HUES64 (cell line): ENCODE data around the gene GPX6. TPM values are rescaled to one million over a fixed set of nuclear protein-coding genes. Genes with fewer than 3 reads are reported as not detected.
"Not testable (repeated sequence)": the region's sequence is repeated elsewhere in the genome, so short reads cannot be mapped to it uniquely, and the experiment has no call there.

Source experiments
- H3K27ac ChIP-seq: 2 replicates; pipeline ENCODE4 v1.7.0; 2013; ENCODE audit warnings: low read depth, low read length, inconsistent platforms
- H3K27me3 ChIP-seq: 2 replicates; pipeline ENCODE4 v1.6.1; 2013; ENCODE audit warnings: mild to moderate bottlenecking, low read length; ENCODE audit not compliant: insufficient read depth
- H3K36me3 ChIP-seq: 2 replicates; pipeline ENCODE4 v1.6.1; 2013; ENCODE audit warnings: mild to moderate bottlenecking, low read length; ENCODE audit not compliant: insufficient read depth
- H3K4me1 ChIP-seq: 2 replicates; pipeline ENCODE4 v1.6.1; 2013; ENCODE audit warnings: mild to moderate bottlenecking, low read length, moderate library complexity; ENCODE audit not compliant: insufficient read depth
- H3K4me3 ChIP-seq: 2 replicates; pipeline ENCODE4 v1.5.1; 2013; ENCODE audit warnings: mild to moderate bottlenecking, low read length, moderate library complexity
- H3K9ac ChIP-seq: 2 replicates; pipeline ENCODE4 v1.6.1; 2013; ENCODE audit warnings: mild to moderate bottlenecking, low read depth, low read length
- H3K9me3 ChIP-seq: 2 replicates; pipeline ENCODE4 v1.6.1; 2013; ENCODE audit warnings: low read depth, low read length; ENCODE audit not compliant: insufficient read depth
- WGBS: fragments of 150-250, 120-280 bp; methylation state at CpG from one replicate; pipeline ENCODE4 v1.1.7; 2013; ENCODE audit warnings: missing lambda C conversion rate; 5-methylcytosine and 5-hydroxymethylcytosine counted together
- polyA plus RNA-seq, 2 experiments: library from polyadenylated mRNA; stranded (reverse); fragments of 50-300 nt; gene quantifications; one replicate each; pipeline ENCODE4 v1.2.3, GENCODE V29; 2013

GPX6 gene, protein sequence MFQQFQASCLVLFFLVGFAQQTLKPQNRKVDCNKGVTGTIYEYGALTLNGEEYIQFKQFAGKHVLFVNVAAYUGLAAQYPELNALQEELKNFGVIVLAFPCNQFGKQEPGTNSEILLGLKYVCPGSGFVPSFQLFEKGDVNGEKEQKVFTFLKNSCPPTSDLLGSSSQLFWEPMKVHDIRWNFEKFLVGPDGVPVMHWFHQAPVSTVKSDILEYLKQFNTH
- polyA plus RNA-seq (2013, experiment 1 of 2), result not detected
- not detected for polyA plus RNA-seq (2013, experiment 2 of 2)

DNA sequence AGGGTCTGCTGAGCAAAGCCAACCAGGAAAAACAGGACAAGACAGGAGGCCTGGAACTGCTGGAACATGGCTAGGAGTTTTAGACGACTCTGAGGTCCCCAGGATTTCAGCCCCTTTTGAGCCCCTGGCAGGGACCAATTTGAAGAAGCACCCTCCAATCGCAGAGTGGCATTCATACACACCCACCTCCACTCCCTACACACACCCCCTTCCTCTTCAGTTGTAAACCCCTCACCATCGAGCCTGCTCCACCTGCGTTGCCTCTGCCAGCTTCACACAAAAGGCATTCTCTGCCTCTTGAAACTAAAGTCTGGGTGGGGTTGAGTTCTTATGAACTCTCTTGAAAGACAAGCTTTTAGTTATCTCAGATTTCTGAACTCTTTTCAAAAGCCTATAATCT lies at the start of gene GPX6:
GPX6 (minus strand) TSS at position 118 of the 400 bp plus-strand sequence; CDS start at position 68, 50 bp downstream.
- 83% methylated on average over 4 of the region's 4 CpGs for WGBS
- peaks cover 3% of the 10 kb centered on the region; the same call in 1 of the 2 replicates for H3K27me3 ChIP-seq
- H3K36me3 ChIP-seq, result no peaks in the 10 kb centered on the region

DNA sequence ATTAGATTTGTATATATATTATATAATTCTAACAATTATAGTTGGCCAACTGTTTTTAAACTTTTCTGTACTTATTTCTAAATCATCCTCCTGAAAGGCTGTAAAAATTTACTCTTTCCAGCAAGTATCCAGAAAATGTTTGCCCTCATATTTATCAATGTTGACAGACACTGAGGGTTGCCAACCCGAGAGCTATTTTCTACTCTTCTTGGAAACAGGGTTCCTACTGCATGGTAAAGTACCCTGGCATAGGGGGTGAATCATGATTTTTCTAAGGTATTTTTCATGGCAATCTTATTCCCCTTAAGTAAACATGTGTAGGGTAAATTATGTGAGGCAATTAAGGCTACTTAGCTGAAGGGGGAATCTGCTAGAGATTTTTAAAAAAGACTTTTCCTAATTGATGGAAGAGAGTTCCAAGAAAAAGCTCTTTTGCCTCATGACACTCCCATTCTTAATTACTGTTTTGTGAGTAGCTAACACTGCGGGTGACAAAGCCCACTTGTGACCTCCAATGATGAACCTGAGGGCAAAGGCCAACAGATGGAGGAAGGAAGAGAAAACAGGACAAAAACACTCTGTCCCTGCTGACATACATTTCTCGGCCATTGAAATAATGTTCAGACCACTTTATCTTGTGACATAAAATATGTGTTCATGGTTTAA lies 48.0 kb upstream of the GPX6 start:
- H3K9me3 ChIP-seq, result no peaks in the 10 kb centered on the region
- no peak overlapping the region for H3K9ac ChIP-seq
- 79% methylated on average over 3 of the region's 3 CpGs for WGBS
- H3K27me3 ChIP-seq, result peaks cover 6% of the 10 kb centered on the region; the same call in 1 of the 2 replicates
- no peaks in the 10 kb centered on the region for H3K4me1 ChIP-seq
- no peak overlapping the region for H3K27ac ChIP-seq
- H3K4me3 ChIP-seq, result no peak overlapping the region
- H3K36me3 ChIP-seq, result no peaks in the 10 kb centered on the region

More for the DNA sequence above, at the start of gene GPX6:
- no peaks in the 10 kb centered on the region for H3K4me1 ChIP-seq
- no peaks in the 10 kb centered on the region for H3K9me3 ChIP-seq
- H3K27ac ChIP-seq, result no peak within 1 kb of the TSS
- no peak within 1 kb of the TSS for H3K4me3 ChIP-seq
- no peak within 1 kb of the TSS for H3K9ac ChIP-seq

DNA sequence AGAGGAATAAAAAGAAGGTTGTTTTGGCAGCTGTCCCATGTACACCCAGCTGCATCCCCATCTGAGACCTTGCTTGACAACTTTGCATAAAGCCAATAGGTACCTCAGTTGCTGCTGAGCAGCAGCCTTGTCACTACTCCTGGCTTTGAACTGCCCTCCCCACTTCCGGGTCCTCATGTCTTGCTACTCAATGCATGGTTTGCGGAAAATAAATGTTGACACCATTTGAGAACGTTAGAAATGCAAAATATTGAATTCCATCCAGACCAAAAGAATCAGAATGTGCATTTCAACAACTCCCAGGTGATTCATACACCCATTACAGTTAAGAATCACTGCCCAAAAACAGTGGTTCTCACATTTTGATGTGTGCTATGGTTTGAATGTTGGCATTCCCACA lies 43.0 kb upstream of the GPX6 start:
- 78% methylated on average over 3 of the region's 3 CpGs for WGBS
- no peak overlapping the region for H3K4me3 ChIP-seq

GRCh38 chr6:28555136-28555535 lies 39.5 kb upstream of the GPX6 start:
- Histone ChIP-seq H3K36me3 (no peaks in the 10 kb centered on the region), H3K27me3 (0 out of 2 replicates have a peak, but pooled peaks cover 6% of the 10 kb centered on the region), H3K4me3 (no peak overlapping the region), H3K4me1 (peaks cover 9% of the 10 kb centered on the region; the same call in 1 of the 2 replicates), H3K27ac (no peak overlapping the region), H3K9me3 (no peaks in the 10 kb centered on the region), H3K9ac (no peak overlapping the region)
- 74% methylated on average over 2 of the region's 2 CpGs for WGBS

More for the DNA sequence above, 43.0 kb upstream of the GPX6 start:
- no peak overlapping the region for H3K9ac ChIP-seq
- H3K27ac ChIP-seq, result no peak overlapping the region
- H3K9me3 ChIP-seq, result no peaks in the 10 kb centered on the region
- no peaks in the 10 kb centered on the region for H3K36me3 ChIP-seq
- H3K27me3 ChIP-seq, result peaks cover 8% of the 10 kb centered on the region; the same call in 1 of the 2 replicates
- H3K4me1 ChIP-seq, result peaks cover 9% of the 10 kb centered on the region; the same call in 1 of the 2 replicates

GRCh38 chr6:28553986-28554881 lies 38.6 kb upstream of the GPX6 start:
- H3K4me3 ChIP-seq, result peak overlapping the region; percentile 34
- H3K36me3 ChIP-seq, result no peaks in the 10 kb centered on the region
- 0 out of 2 replicates have a peak, but pooled peaks cover 6% of the 10 kb centered on the region for H3K27me3 ChIP-seq
- no peak overlapping the region; the same call in 1 of the 2 replicates for H3K9ac ChIP-seq
- no peak overlapping the region for H3K27ac ChIP-seq
- H3K4me1 ChIP-seq, result peaks cover 9% of the 10 kb centered on the region; the same call in 1 of the 2 replicates
- WGBS, result 78% methylated on average over 25 of the region's 25 CpGs
- no peaks in the 10 kb centered on the region for H3K9me3 ChIP-seq

- WGBS, result 82% methylated on average over 8 of the region's 8 CpGs
- no peak overlapping the region for H3K27ac ChIP-seq
- H3K4me1 ChIP-seq, result peaks cover 9% of the 10 kb centered on the region; the same call in 1 of the 2 replicates
- peak overlapping the region; percentile 34 for H3K4me3 ChIP-seq
- H3K36me3 ChIP-seq, result no peaks in the 10 kb centered on the region
- no peak overlapping the region for H3K9ac ChIP-seq
- 0 out of 2 replicates have a peak, but pooled peaks cover 6% of the 10 kb centered on the region for H3K27me3 ChIP-seq
- H3K9me3 ChIP-seq, result no peaks in the 10 kb centered on the region
These were observed 37.9 kb upstream of the GPX6 start for GRCh38 chr6:28553384-28553985.

DNA sequence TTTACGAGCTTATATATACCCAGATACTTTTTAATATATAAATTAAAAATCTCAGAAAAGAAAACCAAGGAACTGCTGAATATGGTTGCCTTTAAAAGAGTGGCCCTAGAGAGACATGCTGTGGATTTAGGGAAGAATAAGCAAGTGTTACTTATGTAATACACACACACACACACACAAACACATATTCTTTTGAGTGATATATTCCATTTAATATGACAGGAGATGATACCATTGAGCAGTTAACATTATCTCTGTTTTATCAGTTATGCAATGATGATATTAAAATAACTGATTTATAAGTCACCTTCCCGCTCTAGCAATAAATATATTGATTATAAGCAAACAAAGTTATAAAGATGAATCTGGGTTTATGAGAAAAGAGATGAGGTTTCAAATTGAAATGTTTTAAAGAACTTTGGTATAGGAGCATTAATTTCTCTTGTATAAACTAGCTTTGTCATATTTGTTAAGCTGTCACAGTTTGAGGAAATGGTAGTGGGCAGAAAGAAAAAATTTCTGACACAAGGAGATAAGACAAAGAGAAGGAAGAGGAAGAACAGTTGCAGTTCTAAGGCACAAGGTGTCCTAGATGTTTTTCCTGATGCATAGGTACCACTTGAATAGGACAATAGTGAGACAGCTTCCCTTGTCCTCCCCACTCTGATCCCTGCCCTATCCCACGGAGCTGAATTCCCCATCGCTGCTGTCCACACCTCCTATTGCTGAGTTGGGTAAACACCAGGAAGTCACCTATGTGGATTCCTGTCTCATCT lies 36.5 kb upstream of the GPX6 start:
- Histone ChIP-seq H3K4me1 (peaks cover 9% of the 10 kb centered on the region; the same call in 1 of the 2 replicates), H3K9ac (no peak overlapping the region), H3K36me3 (no peaks in the 10 kb centered on the region), H3K27ac (no peak overlapping the region), H3K4me3 (no peak overlapping the region), H3K9me3 (no peaks in the 10 kb centered on the region), H3K27me3 (0 out of 2 replicates have a peak, but pooled peaks cover 6% of the 10 kb centered on the region)
- WGBS, result 62% methylated on average over 2 of the region's 4 CpGs

DNA sequence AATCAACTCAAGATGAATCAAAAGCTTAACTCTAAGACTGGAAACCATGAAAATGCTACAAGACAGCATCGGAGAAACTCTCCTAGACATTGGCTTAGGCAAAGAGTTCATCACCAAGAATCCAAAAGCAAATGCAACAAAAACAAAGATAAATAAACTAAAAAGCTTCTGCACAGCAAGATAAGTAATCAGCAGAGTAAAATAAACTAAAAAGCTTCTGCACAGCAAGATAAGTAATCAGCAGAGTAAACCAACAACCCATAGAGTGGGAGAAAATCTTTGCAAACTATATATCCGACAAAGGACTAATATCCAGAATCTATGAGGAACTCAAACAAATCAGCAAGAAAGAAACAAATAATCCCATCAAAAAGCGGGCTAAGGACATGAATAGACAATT lies 31.4 kb upstream of the GPX6 start:
- not testable (repeated sequence) for H3K9ac ChIP-seq, H3K36me3 ChIP-seq, H3K27me3 ChIP-seq, H3K9me3 ChIP-seq, H3K4me1 ChIP-seq, H3K4me3 ChIP-seq, H3K27ac ChIP-seq
- WGBS, result 84% methylated on average over 3 of the region's 3 CpGs

DNA sequence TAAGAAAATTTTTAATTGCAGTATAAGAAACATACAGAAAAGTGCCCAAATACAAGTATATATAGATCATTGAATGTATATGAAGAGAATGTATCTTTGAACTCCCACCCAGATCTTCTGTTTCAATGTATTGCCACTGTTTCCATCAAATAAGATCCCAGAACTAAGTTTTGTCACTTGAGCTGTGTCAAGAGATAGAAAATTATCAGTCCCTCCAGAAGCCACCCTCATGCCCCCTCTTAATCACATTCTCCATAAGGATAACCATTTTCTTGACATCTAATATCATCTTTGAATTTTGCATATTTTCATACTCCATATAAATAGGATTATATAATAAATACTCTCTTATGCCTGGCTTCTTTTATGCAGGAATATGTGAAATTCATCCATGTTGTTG lies 30.4 kb upstream of the GPX6 start:
- Histone ChIP-seq H3K9me3 (no peaks in the 10 kb centered on the region), H3K4me1 (0 out of 2 replicates have a peak, but pooled peaks cover 3% of the 10 kb centered on the region), H3K36me3 (no peaks in the 10 kb centered on the region), H3K27ac (no peak overlapping the region), H3K4me3 (no peak overlapping the region), H3K9ac (no peak overlapping the region), H3K27me3 (no peaks in the 10 kb centered on the region)
